ENCODE results near the gene TBRG1. TPM values are rescaled to one million over a fixed set of nuclear protein-coding genes. Genes with fewer than 3 reads are reported as not detected.
A peak's percentile ranks its signal among the peaks of the same experiment; 100 is the strongest.
"Not testable (repeated sequence)": the region's sequence is repeated elsewhere in the genome, so short reads cannot be mapped to it uniquely, and the experiment has no call there.

Gene TBRG1, protein sequence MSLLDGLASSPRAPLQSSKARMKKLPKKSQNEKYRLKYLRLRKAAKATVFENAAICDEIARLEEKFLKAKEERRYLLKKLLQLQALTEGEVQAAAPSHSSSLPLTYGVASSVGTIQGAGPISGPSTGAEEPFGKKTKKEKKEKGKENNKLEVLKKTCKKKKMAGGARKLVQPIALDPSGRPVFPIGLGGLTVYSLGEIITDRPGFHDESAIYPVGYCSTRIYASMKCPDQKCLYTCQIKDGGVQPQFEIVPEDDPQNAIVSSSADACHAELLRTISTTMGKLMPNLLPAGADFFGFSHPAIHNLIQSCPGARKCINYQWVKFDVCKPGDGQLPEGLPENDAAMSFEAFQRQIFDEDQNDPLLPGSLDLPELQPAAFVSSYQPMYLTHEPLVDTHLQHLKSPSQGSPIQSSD
- total RNA-seq = 32.7 TPM
- long read RNA-seq, full-length matches to known transcripts = 23 of 64 reads
- long read RNA-seq, partial matches to known transcripts = 5 of 64 reads
- long read RNA-seq, other reads (novel, unspliced or antisense) = 36 of 64 reads

DNA sequence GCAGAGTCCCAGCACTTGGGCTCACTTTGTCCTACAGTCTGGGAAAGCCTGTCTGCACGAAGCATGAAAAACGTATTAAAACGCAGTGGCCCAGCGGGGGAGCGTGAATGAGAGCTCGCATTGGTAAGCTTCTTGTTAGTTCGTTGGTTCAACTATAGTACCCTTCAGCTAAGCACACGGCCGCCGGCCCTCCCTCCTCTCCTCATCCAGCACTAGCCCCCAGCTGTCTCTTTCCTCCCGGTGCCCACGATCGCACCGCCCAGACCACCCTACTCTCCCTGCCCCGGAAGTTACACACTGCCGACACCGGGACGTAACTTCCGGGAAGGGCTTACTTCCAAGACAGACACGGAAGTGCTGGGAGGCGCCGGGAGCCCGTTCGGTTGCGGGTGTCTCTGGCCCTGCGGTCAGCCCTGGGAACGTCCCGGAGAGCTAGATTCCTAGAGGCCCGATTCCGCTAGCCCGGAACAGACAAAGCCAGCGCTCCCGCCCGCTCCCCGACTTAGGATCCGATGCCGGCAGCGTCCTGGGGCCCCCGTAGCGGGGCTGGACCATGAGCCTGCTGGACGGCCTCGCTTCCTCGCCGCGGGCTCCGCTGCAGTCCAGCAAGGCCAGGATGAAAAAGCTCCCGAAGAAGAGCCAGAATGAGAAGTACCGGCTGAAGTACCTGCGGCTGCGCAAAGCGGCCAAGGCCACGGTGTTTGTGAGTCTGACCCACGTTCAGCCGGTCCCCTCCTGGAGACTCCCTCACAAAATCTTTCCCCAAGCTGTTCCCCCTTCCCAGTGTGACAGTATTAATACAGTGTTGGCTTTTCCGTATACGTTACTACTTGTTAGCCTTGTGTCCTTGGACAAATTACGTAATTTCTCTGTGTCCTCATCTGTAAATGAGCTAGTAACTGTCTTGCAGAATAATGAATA lies at the start of gene TBRG1:
TBRG1 (plus strand) TSS at position 334 of the 921 bp plus-strand sequence; CDS start at position 554, 220 bp downstream.
- DNase-seq (ENCODE audit: low spot score) = peak; percentile 94

DNA sequence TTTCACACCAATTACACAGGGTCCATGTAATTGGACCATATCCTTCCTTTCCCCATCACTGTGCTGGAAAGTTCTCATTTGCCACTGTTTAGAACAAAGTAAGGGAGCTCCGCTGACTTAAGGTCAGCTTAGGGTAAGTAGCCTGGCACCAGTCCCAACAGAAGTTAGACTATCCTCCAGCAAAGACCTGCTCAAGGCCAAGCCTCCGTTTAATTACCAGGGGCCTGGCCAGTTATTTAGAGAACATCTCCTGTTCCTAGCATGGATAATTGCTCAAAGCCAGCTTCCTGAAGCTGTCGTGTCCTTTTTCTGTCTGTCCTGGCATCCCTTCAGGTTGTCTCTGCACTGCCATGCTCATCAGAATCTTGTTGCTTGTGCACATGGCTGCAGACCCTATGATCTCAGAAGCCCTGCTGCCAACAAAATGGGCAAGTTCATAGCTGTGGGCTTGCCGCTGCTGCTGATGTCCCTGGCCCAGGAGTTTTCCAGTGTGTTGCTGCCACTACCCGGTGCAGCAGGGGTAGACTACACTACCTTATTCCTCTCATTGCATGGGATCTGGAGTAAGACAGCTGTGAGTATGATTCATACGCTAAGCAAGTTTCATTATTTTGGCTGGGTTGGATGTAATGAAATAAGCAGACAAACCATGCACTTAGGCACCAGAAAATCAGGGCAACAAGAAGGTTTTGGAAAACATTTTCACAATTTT lies 44.8 kb upstream of the TBRG1 start:
- no peak for DNase-seq (ENCODE audit: low spot score)

DNA sequence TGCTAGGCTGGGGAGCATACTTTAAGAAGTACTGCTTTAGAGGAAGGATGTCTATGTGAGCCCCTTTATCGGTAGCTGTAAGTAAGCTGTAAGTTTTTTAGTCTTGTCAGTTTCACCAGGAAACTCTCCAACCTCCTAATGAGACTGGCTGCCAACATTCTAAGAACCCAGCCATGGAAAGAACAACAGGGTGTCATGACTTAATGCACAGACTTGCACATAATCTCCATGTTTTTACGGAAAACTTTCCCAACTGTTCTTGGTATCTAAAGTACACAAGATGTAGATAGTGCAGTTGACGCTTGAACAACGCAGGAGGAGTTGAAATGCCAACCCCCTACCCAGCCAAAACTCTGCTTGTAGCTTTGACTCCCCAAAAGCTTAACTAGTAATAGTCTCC lies 43.9 kb upstream of the TBRG1 start:
- no peak for DNase-seq (ENCODE audit: low spot score)

DNA sequence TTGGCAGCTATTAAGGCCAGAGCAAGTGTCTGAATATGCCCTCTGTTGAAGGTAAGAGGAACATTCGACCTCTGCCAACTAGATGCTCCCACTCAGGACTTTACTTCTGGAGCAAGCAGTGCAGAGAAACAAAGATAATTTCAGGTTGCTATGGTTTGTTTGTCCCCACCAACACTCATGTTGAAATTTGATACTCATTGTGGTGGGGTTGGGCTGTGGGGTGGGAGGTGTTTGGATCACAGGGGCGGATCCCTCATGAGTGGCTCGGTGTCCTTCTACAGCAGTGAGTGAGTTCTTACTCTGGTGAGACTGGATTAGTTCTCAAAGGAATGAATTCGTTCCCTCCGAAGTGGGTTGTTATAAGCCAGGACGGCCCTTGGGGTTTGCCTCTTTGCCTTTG lies 40.8 kb upstream of the TBRG1 start:
- no peak for DNase-seq (ENCODE audit: low spot score)

DNA sequence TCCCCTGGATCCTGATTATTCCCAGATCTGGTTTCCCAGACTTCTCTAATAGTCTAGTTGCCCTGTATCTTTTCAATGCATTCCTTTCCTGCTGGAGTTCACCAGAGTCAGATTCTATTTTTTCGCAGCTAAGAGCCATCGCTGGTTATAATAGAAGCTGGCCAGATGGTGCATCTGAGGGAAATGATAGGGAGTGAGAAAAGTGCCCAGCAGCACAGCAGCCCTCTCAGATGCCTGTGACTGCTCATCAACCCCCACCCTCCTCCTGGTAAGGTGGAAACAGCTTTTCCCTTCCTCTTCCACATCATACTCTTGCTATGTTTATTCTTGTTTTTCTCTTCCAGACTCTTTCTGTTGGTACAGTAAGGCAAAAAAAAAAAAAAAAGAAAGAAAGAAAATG lies 40.1 kb upstream of the TBRG1 start:
- DNase-seq (ENCODE audit: low spot score) = no peak

DNA sequence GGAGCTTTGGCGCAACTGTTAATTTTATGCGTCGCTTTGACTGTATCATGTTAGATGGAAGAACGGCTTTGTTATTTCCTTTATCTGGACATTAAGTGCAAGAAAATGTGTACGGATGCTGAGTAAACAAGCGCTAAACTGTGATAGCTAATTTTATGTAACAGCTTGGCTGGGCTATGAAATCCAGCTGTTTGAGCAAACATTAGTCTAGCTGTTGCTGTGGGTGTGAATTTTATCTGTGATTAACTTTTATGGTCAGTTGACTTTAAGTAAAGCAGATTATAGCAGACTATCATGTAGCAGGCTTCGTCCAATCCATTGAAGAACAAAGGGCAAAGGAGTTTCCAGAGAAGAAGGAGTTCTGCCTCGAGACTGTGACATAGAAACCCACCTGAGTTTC lies 38.9 kb upstream of the TBRG1 start:
- no peak for DNase-seq (ENCODE audit: low spot score)

DNA sequence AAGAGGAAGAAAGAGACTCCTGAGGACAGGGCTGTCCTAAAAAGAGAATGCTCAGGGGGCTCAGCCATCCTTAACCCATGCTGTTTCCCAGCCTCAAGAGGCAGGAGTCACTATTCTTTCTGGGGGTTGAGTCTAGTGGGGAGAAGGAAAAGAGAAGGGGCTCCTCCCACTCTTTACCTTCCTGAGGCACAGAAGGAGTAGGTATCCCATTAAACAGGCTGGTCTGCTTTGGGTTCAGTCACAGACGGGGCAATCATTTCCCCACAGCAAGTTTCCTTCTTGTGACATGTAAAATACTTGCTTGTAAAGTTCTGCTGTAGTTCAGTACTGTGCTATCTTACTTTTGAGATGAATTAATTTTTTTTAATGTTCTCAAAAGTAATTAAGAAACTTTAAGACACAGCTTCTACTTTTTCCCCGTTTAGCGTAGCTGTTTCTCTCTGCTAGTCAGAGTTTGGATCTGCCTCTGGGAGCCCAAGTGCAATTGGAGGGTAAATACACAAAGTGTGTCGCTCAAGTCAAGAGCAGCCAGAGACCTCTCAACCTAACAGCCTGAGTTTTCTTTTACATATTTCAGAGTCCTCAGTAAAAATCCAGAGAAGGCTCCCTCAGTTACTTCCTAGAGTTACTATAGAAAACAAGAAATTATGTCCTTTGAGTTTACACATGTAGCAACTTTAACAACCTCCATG lies 37.8 kb upstream of the TBRG1 start:
- DNase-seq (ENCODE audit: low spot score) = no peak

DNA sequence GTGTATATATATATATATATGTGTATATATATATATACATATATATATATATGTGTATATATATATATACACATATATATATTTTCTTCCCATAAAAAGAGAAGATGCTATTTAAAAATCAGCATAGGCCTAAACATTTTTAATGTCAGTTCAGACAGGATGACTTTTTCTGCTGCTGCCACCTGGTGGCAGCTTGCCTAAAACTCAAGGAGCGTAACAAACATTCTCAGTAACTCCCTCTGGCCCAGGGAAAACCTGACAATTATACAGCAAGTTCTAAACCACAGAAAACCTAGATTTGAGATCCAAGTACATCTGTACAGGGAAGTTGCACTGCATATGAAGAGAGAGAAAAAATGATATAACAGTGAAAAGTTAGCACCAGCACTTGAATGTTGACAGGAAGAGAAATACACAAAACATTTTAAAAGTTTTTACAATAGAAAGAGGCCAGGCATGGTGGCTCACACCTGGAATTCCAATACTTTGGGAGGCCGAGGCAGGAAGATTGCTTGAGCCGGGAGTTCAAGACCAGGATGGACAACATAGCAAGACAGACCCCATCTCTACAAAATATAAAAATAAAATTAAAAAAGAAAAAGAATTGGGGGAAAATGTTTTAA lies 36.3 kb upstream of the TBRG1 start:
- DNase-seq (ENCODE audit: low spot score) = no peak

DNA sequence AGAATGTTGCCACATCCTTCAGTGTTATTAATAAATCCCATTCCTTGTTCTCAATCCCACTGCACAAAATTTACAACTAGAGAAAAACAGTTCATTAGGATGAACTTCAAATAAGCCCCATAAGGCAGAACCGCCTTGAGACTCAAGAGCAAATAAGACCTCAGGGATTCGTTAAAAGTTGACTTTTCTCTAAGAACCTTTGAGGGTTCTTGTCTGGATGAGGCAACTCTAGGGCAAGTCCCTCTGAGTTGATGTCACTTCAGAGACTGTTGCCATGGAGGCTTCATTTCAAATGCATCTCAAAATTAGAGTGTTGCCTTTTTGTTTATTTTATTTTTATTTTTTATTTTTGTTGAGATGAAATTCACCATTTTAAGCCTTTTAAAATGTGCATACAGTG lies 31.2 kb upstream of the TBRG1 start:
- DNase-seq (ENCODE audit: low spot score) = no peak

DNA sequence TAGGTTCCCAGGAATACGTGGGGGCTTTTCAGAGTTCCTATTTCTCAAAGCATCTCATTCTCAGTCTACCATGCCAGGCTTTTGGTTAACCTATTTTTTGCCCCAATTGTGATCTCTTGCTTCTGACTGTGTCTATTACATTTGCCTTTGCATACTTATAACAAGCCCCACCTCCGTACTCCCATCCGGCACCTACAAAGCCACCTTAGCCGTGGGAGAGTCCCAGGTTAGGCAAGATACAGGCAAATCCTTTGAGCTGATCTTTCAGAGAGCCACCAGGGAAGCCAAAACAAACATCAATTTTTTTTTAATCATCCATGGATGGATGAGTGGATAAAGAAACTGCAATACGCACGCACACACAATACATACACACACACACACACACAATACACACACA lies 30.0 kb upstream of the TBRG1 start:
- no peak for DNase-seq (ENCODE audit: low spot score)

DNA sequence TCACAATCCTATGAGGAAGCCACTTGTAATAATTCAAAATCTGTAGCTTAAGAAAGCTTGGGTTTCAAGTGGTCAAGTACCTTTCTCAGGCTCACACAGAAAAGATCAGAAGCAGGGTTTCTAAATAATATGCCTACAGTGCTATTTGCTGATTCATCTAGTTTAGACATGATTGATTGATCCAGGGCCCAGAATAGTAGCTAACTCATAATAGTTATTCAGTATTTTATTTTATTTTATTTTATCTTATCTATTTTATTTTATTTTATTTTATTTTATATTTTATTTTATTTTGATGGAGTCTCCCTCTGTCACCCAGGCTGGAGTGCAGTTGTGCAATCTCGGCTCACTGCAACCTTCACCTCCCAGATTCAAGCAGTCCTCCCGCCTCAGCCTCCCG lies 27.4 kb upstream of the TBRG1 start:
- no peak for DNase-seq (ENCODE audit: low spot score)

DNA sequence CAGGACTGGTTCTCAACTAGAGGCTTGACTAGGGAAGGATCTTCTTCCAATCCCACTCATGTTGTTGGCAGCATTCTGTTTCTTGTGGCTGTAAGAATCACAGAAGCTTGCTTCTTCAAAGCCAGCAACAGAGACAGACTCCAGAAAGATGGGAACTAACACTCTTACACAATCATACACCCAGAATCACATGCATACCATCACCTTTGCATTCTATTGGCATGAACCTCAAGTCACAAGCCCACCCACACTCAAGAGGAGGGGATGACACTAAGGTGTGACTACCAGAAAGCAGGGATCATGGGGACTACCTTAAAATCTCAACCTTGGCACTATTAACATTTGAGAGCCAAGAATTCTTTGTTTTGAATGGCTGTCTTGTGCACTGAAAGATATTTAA lies 25.0 kb upstream of the TBRG1 start:
- no peak for DNase-seq (ENCODE audit: low spot score)

DNA sequence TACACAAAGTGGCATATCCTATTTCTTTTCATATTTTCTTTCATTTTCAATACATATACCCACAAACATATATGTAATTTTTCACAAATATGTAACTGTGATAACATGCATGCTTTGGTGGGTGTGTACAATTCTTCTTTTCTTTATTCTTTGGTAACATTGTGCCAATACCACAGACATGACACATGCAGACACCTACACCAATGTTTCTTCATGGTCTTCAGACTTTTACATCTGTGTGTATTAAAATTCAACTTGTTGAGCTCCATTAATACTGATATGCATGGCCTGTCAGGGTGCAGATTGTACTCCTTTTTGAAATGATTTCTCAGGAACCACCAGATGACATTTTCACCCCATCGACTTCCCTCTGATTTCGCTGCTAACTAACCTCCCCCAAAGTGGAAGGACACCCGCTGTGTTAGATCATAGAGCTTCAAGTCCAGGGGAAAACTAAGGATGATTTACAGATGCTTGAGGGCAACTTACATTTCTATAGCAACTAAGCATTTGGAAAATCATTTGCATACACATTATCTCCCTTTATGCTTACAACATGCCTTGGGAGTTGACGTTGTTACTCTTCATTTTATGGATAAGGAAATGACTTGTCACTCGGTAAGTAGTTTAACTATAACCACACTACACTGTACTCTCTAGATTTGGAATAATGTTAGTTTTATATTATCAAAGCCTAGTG lies 21.9 kb upstream of the TBRG1 start:
- no peak for DNase-seq (ENCODE audit: low spot score)

DNA sequence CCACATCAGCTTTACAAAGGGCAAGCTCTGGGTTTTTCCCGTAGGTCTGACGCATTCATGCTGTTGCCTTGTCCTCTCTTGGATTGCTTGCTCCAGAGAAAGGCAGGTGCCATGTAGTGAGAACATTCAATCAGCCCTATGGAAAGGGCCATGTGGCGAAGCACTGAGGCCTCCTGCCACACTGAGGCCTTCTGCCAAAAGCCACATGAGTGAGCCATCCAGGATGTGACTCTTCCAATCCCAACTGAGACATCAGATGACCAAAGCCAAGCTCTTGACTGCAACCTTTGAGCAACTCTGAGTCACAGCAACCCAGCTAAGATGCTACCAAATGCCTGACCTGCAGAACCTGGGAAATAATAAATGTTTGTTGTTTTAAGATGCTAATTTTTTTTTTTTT lies 20.5 kb upstream of the TBRG1 start:
- DNase-seq (ENCODE audit: low spot score) = no peak

DNA sequence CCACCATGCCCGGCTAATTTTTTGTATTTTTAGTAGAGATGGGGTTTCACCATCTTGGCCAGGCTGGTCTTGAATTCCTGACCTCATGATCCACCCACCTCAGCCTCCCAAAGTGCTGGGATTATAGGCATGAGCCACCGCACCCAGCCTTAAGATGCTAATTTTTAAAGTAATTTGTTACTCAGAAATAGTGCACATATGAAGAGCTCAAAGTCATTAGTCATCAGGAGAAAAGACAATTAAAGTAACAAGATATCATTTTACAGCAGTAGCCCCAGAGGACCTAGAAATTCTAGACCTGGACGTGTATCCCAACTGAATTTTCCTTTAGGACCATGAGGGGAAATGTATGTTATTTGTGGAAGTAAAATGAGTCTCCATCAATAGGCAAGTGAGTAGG lies 19.9 kb upstream of the TBRG1 start:
- DNase-seq (ENCODE audit: low spot score) = not testable (repeated sequence)

DNA sequence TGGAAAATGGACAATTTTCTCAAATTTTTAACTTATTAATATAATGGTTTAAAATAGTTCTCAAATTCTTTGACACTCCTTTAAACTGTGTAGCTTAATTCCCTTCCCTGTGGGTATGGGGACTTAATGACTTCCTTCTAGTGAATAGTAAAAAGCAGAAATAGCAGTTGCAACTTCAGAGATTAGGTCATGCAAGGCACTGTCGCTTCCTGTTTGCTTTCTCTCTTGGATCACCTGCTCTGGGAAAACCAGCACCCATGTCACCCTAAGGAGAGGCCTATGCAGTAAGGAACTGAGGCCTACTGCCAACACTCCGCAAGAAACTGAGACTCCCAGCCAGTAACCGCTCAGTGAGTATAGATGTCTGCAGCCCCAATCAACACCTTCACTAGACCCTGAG lies 16.9 kb upstream of the TBRG1 start:
- no peak for DNase-seq (ENCODE audit: low spot score)

DNA sequence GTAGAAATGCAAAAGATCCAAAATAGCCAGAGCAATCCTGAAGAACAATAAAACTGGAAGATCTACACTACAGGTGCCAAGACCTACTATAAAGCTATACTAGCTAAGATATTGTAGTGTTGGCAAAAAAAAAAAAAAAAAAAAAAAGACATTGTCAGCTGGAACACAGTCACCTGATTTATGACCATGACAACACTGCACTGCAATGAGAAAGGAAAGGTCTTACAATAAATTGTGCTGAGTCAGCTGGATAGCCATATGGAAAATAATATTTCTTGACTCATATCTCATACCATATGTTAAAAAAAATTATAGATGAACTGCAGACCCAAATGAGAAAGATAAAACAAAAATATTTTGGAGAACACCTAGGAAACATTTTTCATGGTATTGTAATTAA lies 14.5 kb upstream of the TBRG1 start:
- DNase-seq (ENCODE audit: low spot score) = no peak

DNA sequence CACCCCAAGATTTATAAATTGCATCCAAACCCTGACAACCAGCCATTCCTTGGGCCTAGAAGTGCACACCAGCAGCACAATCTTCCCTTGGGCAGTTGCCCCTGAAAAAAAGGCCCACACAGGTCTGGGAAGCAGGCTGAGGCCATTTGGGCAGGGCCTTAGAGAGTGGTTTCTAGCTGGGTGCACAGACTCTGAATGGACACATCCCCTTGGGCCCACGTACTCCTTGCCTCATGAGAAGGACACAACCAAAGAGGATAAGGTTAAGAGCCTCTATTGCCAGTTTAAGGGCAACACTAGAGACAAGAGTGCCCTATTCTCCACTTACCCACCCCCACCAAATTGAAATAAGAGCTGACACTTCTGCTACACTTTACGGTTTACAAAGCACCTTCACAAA lies 12.4 kb upstream of the TBRG1 start:
- no peak for DNase-seq (ENCODE audit: low spot score)

DNA sequence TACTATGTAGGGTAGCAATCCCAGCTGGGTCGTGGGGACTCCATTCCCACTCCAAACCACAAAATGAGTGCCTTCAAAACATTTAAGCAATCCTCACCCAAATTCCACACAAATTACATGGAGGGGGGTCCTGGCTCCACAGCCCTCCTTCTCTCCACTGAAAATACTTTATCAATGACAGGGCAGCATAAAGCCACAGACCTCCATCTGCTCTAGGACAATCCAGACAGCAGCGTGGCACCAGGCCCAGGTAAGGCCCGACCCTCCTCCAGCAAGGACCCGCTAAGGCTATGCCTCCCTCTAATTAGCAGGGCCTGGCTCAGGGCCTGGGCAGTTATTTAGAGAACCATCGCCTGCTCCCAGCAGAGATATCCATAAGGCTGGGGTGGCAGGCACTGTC lies 11.6 kb upstream of the TBRG1 start, which contains the start of gene PANX3:
PANX3 (plus strand) TSS at position 365 of the 400 bp plus-strand sequence. CDS start 129 bp downstream, outside the sequence.
- no peak for DNase-seq (ENCODE audit: low spot score)

DNA sequence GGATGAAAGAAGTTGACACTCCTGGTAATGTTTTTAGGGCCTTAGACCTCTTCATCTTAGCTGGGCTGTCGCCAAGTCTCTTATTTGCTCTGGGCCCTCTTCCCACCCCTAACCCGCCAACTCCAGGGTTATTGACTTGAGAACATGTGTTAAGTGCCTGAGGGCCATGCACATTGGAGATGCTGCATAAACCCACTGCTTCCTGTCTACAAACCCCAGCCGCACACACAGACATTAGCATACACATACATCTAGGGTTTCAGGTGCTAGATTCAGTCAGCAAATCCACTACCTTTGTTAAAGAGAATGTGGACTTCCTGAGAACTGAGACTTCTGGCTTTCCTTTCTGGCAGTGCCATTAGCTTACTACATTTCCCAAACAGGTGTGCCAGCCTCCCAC lies 10.6 kb upstream of the TBRG1 start:
- DNase-seq (ENCODE audit: low spot score) = no peak
